Activated naive CD4-positive, alpha-beta T cell (primary cell): ENCODE data around the gene IFNGR2.
A peak's percentile ranks its signal among the peaks of the same experiment; 100 is the strongest.
"Not testable (repeated sequence)": the region's sequence is repeated elsewhere in the genome, so short reads cannot be mapped to it uniquely, and the experiment has no call there.

ENCODE experiments used
- DNase-seq, 4 experiments: peaks; one replicate each; lab custom pipeline; 2025; lab: John Stamatoyannopoulos, UW

The IFNGR2 gene, protein sequence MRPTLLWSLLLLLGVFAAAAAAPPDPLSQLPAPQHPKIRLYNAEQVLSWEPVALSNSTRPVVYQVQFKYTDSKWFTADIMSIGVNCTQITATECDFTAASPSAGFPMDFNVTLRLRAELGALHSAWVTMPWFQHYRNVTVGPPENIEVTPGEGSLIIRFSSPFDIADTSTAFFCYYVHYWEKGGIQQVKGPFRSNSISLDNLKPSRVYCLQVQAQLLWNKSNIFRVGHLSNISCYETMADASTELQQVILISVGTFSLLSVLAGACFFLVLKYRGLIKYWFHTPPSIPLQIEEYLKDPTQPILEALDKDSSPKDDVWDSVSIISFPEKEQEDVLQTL

DNA sequence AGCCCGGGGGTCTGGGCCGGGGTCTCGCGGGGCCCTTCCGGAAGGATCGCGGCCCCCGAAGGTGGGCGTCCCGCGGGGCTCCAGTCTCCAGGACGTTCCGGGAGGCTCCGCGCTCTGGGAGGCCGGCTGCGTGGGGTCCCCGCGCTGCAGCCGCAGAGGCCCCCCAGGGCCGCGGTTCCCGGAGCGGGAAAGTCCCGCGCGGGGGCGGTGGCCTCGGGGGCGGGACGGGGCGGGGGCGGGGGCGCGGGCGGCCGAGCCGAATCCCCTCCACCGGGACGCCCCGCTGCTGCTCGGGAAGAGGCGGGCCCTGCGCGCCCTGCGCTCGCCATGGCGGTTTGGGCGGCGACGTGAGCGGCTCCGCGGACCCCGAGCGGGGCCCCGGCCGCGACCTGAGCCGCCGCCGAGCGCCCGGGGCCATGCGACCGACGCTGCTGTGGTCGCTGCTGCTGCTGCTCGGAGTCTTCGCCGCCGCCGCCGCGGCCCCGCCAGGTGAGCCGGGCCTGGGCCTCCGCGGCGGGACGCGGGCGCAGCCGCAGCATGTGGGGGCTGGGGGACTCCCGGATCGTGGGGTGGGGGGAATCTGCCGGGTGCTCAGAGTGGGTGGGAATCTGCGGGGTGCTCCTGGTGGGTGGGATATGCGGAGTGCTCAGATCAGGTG lies at the start of gene IFNGR2:
Gene IFNGR2, plus strand, starts transcription at position 286 of the 658 bp plus-strand sequence. Its CDS starts 131 bp downstream, at position 417.
- peak in 2 of 4 experiments; percentile 35 to 60 for DNase-seq

DNA sequence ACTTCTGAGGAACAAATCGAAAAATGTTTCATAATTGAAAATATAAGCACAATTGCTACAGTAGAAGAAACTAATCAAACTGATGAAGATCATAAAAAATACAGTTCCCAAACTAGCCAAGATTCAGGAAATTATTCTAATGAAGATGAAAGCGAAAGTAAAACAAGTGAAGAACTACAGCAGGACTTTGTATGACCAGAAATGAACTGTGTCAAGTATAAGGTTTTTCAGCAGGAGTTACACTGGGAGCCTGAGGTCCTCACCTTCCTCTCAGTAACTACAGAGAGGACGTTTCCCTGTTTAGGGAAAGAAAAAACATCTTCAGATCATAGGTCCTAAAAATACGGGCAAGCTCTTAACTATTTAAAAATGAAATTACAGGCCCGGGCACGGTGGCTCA lies 47.9 kb upstream of the IFNGR2 start:
- DNase-seq = no peak

DNA sequence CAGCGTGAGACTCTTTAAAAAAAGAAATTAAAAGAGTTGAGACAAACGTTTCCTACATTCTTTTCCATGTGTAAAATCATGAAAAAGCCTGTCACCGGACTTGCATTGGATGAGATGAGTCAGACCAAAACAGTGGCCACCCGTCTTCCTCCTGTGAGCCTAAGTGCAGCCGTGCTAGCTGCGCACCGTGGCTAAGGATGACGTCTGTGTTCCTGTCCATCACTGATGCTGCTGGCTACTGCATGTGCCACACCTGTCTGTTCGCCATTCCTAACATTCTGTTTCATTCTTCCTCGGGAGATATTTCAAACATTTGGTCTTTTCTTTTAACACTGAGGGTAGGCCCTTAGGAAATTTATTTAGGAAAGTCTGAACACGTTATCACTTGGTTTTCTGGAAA lies 47.2 kb upstream of the IFNGR2 start:
- no peak for DNase-seq

DNA sequence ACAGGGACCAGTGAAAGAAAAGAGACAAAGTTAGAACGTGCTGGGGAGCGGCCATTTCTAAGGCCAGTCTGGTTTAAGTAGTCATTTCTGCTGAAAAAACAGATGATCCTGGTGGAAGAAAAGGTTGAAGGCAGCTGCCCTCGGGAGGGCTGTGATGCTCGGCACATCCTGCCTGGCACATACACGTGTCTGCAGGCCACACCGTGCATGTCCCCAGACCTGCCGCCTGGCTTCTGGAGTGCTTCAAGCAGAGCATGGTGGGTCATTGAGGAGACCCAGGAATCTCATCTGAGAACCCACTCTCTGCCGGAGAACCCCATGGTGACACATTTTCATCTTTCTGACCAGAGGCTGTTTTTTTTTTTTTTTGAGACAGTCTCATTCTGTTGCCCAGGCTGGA lies 46.0 kb upstream of the IFNGR2 start:
- DNase-seq = no peak

DNA sequence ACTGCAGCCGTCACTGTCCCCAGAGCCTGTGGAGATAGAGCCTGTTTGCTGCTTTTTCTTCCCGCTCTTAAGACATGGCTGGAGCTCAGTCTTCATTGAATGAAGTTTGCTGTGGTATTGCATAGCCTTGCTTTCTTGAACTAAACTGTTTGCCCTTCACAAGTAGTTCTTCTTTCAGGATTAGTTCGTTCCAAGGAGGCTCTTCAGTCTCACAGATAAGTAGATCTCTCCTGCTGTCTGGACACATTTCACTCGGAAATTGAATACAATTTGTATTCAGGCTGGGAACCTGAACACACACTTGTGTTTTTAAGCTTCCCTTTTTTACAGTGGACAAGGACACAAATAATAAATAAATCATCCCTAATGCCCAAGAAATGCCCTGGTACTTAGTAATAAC lies 43.8 kb upstream of the IFNGR2 start:
- no peak for DNase-seq

DNA sequence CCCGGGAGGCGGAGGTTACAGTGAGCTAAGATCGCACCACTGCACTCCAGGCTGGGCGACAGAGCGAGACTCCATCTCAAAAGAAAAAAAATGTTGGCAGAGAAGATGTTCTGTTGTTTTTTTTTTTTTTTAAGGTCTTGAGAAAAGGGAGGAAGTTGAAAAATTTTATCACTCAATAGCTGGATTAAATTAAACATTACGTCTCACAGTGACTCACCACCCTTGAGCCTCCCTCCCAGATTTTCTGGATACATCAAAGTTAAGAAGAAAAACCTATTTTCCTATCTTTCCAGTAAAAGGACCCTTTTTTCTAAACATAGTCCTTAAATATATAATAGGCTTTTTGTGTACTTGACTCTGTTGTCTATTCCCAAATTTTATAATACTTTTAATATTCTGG lies 42.9 kb upstream of the IFNGR2 start:
- DNase-seq = no peak

DNA sequence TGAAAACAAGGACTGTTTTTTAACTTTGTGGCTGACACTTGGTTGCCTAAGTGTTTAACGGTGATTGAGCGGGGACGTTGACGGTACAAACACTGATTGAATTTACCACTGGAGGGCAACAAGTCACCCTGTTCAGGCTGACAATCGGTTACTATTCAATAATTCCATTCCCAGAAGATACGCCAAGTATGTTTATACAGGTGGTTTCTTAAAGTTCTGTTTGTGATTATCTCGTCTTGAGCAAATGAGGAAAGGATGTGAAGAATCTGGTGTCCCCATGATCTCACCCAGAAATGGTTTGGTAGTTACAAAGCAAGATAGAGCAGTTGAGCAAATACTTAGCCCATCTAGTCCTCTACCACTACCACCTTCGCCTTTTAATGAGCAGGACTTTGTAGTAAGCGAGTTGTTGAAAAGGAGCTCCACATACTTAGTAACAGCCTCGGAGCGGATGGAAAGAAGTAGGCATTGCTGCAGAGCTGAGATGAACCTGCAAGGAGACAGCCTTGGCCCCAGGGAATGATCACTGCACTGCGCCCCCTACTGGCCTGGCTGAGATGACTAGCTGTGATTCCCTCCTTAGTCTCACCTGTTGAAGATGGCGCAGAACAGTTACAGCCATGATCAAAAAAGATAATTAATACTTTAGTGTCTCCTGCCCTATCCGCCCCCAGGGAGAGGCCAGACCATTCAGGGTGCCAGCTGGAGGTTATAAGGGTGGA lies 42.2 kb upstream of the IFNGR2 start:
- peak; percentile 65 to 86 (median 80) for DNase-seq

DNA sequence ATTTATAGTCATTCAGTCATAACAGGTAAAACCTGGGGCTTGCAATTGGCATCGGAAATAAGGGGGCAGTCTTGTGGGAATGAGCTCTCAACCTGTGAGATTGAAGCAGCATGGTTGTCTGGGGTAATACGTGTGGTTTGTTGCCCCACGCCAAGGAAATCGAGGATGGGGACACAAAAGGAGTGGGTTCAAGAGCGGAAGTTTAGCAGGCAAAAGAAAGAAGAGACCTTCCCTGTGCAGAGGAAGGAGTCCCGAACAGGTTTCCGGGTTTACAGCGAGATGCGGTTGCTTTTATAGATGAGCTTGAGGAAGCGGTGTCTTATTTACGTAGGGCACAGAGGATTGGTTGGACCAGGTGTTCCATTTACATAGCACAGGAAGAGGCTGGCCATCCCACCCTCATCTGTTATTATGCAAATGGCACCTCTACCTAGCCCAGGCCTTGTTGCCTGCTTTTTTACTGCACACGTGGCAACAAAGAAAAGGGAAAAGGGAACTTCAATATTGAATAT lies 41.1 kb upstream of the IFNGR2 start:
- peak in 2 of 4 experiments; percentile 48 to 49 for DNase-seq

DNA sequence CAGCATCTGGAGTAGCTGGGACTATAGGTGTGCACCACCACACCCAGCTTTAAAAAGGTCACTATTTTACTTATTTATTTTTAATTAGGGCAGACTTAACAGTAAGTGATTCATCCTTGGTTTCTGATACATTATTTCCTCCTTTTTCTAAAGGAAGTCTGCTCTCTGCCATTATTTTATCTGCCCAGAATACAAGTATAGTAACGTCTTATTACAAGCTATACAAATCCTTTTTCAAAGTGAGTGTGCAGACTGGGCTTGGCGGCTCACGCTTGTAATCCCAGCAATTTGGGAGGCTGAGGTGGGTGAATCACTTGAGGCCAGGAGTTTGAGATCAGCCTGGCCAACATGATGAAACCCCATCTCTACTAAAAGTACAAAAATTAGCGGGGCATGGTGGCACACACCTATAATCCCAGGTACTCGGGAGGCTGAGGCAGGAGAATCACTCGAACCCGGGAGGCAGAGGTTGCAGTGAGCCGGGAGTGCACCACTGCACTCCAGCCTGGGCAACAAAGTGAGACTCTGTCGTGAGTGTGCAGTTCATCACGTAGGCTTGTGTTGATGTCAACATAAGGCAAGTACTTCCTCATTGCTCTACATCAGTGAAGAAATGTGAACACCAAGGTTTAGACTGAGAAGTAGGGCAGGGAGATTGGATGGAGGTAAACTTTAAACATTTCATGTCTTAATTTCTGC lies 39.2 kb upstream of the IFNGR2 start:
- not testable (repeated sequence) for DNase-seq

DNA sequence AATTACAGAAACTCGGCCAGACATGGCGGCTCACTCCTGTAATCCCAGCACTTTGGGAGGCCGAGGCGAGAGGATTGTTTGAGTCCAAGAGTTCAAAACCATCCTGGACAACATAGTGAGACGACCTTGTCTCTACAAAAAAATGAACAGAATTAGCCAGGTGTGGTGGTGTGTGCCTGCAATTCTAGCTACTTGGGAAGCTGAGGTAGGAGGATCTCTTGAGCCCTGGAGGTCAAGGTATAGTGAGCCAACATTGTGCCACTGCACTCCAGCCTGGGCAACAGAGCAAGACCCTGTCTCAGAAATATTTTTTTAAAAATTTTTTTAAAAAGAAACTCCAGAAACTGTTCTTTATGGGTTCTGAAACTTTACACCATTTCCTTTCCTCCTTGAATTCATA lies 38.4 kb upstream of the IFNGR2 start:
- no peak for DNase-seq

DNA sequence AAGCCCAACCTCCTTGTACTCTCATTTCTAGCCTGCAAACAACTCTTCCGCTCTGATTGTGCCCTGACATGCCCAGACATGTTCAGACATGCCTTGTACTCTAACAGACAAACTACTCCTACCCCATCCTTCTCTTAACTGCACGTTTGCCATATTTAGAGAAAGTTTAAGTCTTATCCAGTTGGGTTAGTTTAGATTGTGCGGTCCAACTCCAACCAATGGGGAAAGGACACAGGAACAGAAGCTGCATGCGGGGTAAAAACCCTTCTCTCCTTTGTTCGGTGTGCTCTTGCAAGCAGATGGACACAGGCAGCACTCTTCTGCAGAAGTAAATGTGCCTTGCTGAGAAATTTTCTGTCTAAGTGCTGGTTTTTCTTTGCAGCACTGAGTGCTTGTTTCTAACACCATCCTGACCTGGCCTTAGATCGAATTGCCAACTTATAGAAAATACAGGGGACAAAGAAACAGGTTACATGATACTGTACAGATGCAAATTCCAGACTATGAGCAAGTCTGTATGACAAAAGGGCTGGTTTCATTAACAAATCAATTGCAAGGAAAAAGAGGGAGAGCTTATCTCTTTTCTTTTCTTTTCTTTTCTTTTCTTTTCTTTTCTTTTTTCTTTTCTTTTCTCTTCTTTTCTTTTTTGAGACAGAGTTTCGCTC lies 35.8 kb upstream of the IFNGR2 start:
- no peak for DNase-seq

DNA sequence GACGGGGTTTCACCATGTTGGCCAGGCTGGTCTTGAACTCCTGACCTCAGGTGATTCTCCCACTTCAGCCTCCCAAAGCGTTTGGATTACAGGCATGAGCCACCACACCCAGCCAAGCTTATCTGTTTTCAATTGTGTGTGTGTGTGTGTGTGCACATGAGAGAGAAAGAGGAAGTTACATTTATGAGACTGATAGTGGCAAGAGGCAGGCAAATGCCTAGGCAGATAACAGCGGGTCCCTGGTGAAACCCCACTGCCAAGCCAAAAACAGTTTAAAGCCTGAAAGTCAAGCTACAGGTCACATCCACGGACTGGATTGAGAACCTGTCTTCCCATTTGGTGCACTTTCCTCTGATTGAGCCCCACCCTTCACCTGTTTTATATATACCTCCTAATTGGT lies 35.1 kb upstream of the IFNGR2 start:
- no peak for DNase-seq

DNA sequence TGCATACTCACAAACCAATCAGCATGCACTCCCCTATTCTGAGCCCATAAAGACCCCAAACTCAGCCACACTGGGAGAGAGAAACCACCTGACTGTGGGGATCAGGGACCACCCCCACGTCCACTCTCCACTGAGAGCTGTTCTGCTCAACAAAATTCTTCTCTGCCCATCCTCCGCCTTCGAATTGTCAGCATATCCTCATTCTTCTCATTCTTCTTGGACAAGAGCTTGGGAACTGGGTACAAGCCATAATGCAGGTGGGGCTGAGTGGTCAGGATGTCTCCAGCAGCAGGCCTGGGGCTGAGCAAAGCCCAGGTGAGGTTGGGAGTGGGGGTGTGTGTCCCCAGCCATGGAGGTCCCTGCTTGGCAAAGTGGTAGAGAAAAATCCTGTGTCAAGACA lies 34.6 kb upstream of the IFNGR2 start:
- DNase-seq = no peak

DNA sequence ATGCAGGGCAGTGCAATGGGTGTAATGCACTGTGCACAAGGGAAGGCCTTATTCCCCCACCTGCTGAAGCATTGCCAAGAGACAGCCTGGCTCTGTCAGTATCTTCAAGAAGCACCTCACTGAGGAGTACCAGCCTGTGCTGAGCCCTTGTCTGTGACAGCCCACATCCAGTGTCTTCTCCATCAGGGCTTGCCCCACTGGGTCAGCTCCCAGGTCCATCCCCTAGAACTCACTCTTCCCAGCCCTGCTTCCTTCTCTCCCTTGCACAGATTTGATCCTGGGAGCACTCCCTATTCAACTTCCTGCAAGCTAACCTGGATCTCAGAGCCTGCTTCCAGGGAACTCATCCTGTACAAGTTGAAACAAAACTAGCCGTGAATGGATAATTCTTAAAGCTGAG lies 33.6 kb upstream of the IFNGR2 start:
- DNase-seq = no peak

DNA sequence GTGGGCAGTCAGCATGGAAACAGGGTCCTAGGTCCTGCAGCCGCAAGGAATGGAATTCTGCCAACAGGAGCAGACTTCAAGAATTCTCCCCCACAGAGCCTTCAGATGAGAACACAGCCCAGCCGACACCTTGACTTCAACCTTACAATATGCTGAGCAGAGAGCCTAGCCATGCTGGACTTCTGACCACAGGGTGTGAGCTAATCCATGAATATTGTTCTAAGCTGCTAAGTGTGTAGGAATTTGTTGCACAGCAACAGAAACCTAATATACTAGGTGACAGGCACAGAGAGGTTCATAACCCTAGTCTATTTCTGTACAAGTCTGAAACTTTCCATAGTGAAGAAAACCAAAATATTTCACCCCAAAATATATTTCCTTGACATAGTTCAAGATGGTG lies 32.9 kb upstream of the IFNGR2 start:
- no peak for DNase-seq

DNA sequence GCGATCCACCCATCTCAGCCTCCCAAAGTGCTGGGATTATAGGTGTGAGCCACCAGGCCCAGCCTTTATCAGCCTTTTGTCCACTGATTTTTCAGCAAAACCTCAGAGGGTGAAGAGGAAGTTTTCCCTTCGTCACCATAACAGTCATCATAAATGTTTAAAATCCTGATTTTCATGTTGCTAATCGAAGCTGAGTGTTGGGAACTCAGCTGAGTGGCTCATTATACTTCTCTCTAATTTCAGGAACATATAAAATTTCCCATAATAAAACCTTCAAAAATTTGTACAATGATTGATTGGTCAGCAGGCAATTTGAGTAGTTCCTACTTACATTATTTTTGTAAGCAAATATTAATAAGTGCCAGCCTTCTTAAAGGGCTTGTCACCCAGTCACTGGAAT lies 31.8 kb upstream of the IFNGR2 start:
- no peak for DNase-seq

DNA sequence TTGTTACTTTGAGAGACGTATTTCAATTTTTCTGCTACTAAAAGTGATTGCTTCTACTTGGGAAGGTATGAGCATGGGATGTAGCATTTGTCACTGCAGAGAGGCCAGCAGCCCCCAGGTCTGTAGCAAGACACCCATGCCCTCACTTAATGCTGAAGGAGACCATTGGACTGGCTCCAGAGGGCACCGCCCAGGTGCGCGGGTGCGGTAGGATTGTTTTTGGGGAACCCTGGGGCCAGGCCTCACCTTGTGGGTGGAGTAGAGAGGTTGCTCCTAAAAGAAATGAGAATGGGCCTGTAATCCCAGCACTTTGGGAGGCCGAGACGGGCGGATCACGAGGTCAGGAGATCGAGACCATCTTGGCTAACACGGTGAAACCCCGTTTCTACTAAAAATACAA lies 30.6 kb upstream of the IFNGR2 start:
- no peak for DNase-seq

DNA sequence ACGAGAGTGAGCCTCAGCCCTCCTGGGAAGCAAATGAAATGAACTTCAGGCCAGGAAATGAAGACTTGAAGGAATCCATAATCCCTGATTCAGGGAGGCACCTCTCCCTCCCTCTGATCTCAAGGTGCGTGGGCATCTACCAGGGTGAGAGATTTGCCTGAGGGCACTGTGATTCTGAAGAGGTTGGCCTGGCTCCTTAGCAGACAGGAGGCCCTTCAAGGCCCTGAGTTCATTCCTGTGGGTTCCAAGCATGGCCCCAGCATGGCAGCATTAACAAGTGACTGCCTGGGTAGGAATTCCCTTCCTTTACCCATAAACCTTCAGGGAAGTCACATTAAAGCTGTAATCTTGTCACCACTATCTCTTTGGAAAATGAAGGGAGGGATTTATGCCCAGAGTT lies 29.8 kb upstream of the IFNGR2 start:
- DNase-seq = no peak

DNA sequence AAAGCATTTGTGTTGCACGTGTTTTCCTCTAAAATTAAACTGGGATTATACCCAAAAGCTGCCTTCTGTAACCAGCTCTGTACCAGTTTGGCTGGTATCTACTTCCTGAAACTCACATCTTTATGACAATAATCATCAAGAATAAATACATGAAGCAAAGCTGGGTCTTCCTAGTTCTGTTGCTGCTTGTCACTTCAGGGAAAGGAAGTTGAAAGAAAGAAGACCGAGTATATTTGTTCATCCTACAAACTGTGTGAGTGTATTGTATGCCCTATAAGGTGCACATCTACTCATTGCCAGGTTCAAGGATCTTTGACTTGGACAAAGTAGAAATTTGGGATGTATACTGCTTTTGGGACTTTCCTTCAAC lies 29.1 kb upstream of the IFNGR2 start:
- no peak for DNase-seq

DNA sequence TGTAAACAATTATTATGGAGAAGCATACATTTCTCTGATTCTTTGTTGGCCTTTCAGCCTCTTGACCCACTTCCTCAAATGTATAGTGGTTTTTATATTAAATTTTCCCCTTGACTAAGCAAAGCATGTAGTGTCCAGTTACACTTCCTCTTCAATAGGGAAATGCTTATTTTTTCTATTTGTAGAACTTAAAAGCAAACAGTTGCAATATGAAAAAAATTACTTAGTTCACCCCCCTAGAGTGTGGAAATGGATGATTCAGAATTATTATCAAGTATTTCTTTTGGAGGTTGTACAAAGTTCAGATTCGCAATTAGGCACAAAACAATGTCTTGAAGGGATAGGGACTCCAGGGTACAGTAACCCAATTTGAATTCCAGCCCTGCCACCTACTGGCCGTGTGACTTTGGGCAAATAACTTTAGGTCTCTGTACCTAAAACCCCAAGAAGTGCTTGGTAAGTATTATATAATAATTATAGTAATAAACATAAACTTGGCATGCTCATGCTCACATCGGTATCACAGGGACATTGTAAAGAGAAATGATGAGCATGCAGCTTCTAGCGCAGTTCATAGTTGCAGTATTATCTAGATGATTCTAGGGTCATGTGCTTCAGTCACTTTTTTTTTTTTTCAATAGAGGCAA lies 28.6 kb upstream of the IFNGR2 start:
- peak in 3 of 4 experiments; percentile 9 to 44 (median 21) for DNase-seq

DNA sequence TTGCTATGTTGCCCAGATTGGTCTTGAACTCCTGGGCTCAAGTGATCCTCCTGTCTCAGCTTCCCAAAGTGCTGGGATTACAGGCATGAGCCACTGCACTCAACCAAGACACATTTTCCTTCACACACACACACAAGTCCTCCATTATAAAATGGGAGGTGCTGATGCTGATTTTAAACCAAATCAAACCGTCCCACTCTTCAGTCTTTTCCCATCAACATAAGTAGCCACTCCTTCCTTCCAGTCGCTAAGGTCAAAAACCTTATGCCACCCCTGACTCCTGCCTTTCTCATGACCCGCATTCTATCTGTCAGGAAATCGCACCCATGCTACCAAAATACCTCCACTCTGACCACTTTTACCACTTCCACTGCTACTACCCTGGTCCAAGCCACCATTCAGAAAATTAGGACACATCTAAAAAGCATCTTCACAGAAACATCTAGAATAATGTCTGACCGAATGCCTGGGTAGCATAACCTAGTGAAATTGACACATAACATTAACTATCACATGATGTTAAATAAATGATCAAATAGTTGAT lies 28.0 kb upstream of the IFNGR2 start:
- no peak for DNase-seq
